HG02571 (cell line): ENCODE measurements around the gene CTAGE9.

ENCODE experiments used
- ATAC-seq: cut with Tn5 transposase; IDR thresholded peaks from one replicate; pipeline ENCODE4 v1.9.1; 2021; ENCODE audit warnings: mild to moderate bottlenecking, moderate library complexity; ENCODE audit not compliant: unreplicated experiment

The CTAGE9 gene

GRCh38 chr6:131673184-131673583 lies 37.6 kb downstream of the CTAGE9 start:
- no peak for ATAC-seq

DNA sequence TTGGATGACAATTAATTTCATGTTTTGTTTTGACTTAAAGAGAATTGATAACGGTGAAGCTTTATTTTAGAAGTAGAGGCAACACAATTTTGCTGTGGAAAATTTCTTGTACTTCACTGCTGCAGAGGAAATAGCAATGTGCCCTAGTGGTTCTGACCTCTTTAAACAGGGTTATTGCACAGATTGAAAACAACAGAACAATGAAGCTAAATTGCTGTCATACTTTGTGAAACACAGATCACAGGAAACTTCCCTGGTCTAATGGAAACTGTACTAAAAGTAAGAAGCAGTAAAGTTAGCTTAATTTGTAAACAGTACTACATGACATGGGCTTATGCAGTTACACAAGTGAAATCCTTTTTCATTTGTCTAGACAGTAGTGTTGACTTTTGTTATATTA lies 40.9 kb downstream of the CTAGE9 start:
- ATAC-seq: no peak

- ATAC-seq: no peak
These were observed 47.1 kb downstream of the CTAGE9 start for GRCh38 chr6:131663578-131664165.

DNA sequence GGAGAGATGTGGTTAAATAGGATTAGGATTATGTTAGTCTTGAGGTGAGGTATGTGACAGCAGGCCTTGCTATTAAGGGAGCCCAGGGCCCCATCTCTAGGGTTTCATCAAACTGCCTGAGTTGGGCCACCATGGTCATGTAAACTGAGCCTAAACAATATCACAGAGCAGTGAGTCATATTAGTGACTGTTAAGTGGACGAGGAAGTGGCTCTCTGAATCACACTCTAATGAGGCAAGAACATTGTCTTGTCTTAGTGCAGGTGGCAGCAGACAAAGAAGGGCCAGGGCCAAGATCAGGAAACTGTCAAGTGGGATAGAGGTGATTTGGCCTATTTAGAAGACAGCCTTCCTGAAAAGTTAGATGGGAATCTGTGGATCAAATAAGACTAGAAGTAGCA lies 50.6 kb downstream of the CTAGE9 start:
- no peak for ATAC-seq
